WTC11 (cell line): ENCODE measurements around the gene KCNJ4. TPM values are rescaled to one million over a fixed set of nuclear protein-coding genes. Genes with fewer than 3 reads are reported as not detected.

Experiments
- ATAC-seq: fragments of 200-7000 bp; cut with Tn5 transposase; 2 replicates; pipeline ENCODE4 v1.10.0; 2021; ENCODE audit warnings: mild to moderate bottlenecking, moderate library complexity
- CTCF ChIA-PET: fragments of 300-600 bp; sonication (Branson Sonifier 250); formaldehyde crosslinking; loops from one replicate; lab custom pipeline; 2021; ENCODE audit warnings: antibody characterized with exemption; lab: Charles Lee
- POLR2A ChIA-PET: fragments of 350-600 bp; sonication (Branson Sonifier 250); formaldehyde crosslinking; loops from one replicate; lab custom pipeline; 2021; ENCODE audit warnings: antibody characterized with exemption; lab: Charles Lee
- DNase-seq: peaks from one replicate; pipeline ENCODE4 v3.0.0; 2021; ENCODE audit warnings: low spot score
- H3K27ac Mint-ChIP-seq: 2 replicates; pipeline ENCODE4 v1.8.0; 2021; ENCODE audit warnings: mixed read lengths
- H3K27me3 Mint-ChIP-seq: 2 replicates; pipeline ENCODE4 v1.8.0; 2021; ENCODE audit warnings: low read depth, mild to moderate bottlenecking, moderate library complexity, mixed read lengths
- H3K36me3 Mint-ChIP-seq: 2 replicates; pipeline ENCODE4 v1.8.0; 2021; ENCODE audit warnings: mixed read lengths
- H3K4me1 Mint-ChIP-seq: 2 replicates; pipeline ENCODE4 v1.8.0; 2022; ENCODE audit warnings: mixed read lengths
- H3K4me3 Mint-ChIP-seq: 2 replicates; pipeline ENCODE4 v1.8.0; 2021; ENCODE audit warnings: mild to moderate bottlenecking, moderate library complexity, mixed read lengths
- H3K9me3 Mint-ChIP-seq: 2 replicates; pipeline ENCODE4 v1.8.0; 2021; ENCODE audit warnings: mixed read lengths
- AR ChIP-seq: fragments of 250-450 bp; sonication (Bioruptor Pico); IDR thresholded peaks from 2 replicates; pipeline ENCODE4 v1.9.0; 2021; ENCODE audit warnings: mild to moderate bottlenecking
- EMX1 ChIP-seq: fragments of 250-450 bp; sonication (Bioruptor Pico); IDR thresholded peaks from 2 replicates; pipeline ENCODE4 v1.8.0; 2021; ENCODE audit warnings: mild to moderate bottlenecking
- KAT7 ChIP-seq: sonication (generic); formaldehyde crosslinking; IDR thresholded peaks from 2 replicates; pipeline ENCODE4 v1.8.1; 2023; ENCODE audit warnings: missing genetic modification reagents, mild to moderate bottlenecking, borderline replicate concordance
- NFATC4 ChIP-seq: fragments of 250-450 bp; sonication (Bioruptor Pico); IDR thresholded peaks from 2 replicates; pipeline ENCODE4 v1.9.0; 2021; ENCODE audit warnings: mild to moderate bottlenecking
- PRRX2 ChIP-seq: fragments of 250-450 bp; sonication (Bioruptor Pico); IDR thresholded peaks from 2 replicates; pipeline ENCODE4 v1.8.0; 2021; ENCODE audit warnings: mild to moderate bottlenecking
- TEAD4 ChIP-seq: sonication (generic); formaldehyde crosslinking; IDR thresholded peaks from 2 replicates; pipeline ENCODE4 v1.8.0; 2022; ENCODE audit warnings: mild to moderate bottlenecking, missing genetic modification reagents
- ZNF396 ChIP-seq: fragments of 250-450 bp; sonication (Bioruptor Pico); IDR thresholded peaks from 2 replicates; pipeline ENCODE4 v1.8.0; 2021; ENCODE audit warnings: mild to moderate bottlenecking, moderate library complexity, borderline replicate concordance
- total RNA-seq: library from RNA; stranded (reverse); gene quantifications from 3 replicates; pipeline ENCODE4 v1.2.3, GENCODE V29; 2021
- TF ChIP-seq, protein P1 (sequence below): fragments of 250-450 bp; sonication (Bioruptor Pico); IDR thresholded peaks from 2 replicates; pipeline ENCODE4 v1.9.0; 2021; ENCODE audit warnings: mild to moderate bottlenecking, borderline replicate concordance

KCNJ4 gene
- total RNA-seq, 1 experiment from 2014 or later = 3.1 TPM

GRCh38 chr22:38482662-38483308 is 27.8 kb upstream of the KCNJ4 start (continued):
- peak; percentile 87 for TF ChIP-seq AR (CRISPR knock-in tag)
- 0 out of 2 replicates have a peak, but pooled peaks have one; percentile 71 for TF ChIP-seq PRRX2 (CRISPR knock-in tag)
- TF ChIP-seq EMX1 (CRISPR knock-in tag) = 0 out of 2 replicates have a peak, but pooled peaks have one; percentile 70
- peak; percentile 82 for TF ChIP-seq NFATC4 (CRISPR knock-in tag)
- no peak for TF ChIP-seq KAT7 (CRISPR knock-in tag)

GRCh38 chr22:38481871-38482332 is 26.9 kb upstream of the KCNJ4 start:
- peak overlapping the region; percentile 50; the same call in 1 of the 2 replicates for H3K27ac Mint-ChIP-seq
- TF ChIP-seq EMX1 (CRISPR knock-in tag) (peak; percentile 81), AR (CRISPR knock-in tag) (peak; percentile 49; the same call in 1 of the 2 replicates), TEAD4 (CRISPR knock-in tag) (no peak)
- DNase-seq (no peak), ATAC-seq (peak; percentile 15; the same call in 1 of the 2 replicates)
- no peaks in the 10 kb centered on the region for H3K9me3 Mint-ChIP-seq
- peaks cover 56% of the 10 kb centered on the region for H3K36me3 Mint-ChIP-seq
- CTCF ChIA-PET = no interaction called here
- H3K27me3 Mint-ChIP-seq = no peaks in the 10 kb centered on the region
- 0 out of 2 replicates have a peak, but pooled peaks cover 4% of the 10 kb centered on the region for H3K4me1 Mint-ChIP-seq
- H3K4me3 Mint-ChIP-seq = no peak overlapping the region
- POLR2A ChIA-PET = interaction anchor here (0.6 to 1.7 kb wide), 2 partner anchors 8 to 17 kb away, joined by 3 to 6 read pairs; no protein-coding TSS in a partner anchor

DNA sequence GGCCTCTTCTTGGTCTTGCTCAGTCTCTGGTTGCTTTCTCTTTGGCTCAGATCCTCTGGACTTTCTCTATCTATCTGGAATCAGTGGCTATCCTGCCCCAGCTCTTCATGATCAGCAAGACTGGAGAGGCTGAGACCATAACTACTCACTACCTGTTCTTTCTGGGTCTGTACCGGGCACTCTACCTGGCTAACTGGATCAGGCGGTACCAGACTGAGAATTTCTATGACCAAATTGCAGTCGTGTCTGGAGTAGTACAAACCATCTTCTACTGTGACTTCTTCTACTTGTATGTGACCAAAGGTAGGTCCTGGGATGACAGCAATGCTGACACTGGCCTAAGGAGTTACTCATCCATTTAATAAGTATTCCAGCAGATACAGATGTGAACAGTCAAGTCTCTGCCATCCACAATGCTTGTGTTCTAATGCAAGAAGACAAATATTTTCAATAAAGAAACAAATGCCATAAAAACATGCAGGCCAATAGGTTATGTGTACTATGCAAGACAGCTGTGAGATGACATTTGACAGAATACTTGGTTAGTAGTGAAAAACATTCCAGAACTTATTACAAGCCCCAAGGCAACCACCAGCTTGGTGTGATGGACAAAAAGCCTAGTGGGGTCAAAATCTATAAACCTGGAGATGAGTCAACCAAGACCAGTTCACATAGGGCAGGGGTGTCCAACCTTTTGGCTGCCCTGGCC is 26.3 kb upstream of the KCNJ4 start:
- TF ChIP-seq ZNF396 (CRISPR knock-in tag) = no peak
- TF ChIP-seq, protein P1, sequence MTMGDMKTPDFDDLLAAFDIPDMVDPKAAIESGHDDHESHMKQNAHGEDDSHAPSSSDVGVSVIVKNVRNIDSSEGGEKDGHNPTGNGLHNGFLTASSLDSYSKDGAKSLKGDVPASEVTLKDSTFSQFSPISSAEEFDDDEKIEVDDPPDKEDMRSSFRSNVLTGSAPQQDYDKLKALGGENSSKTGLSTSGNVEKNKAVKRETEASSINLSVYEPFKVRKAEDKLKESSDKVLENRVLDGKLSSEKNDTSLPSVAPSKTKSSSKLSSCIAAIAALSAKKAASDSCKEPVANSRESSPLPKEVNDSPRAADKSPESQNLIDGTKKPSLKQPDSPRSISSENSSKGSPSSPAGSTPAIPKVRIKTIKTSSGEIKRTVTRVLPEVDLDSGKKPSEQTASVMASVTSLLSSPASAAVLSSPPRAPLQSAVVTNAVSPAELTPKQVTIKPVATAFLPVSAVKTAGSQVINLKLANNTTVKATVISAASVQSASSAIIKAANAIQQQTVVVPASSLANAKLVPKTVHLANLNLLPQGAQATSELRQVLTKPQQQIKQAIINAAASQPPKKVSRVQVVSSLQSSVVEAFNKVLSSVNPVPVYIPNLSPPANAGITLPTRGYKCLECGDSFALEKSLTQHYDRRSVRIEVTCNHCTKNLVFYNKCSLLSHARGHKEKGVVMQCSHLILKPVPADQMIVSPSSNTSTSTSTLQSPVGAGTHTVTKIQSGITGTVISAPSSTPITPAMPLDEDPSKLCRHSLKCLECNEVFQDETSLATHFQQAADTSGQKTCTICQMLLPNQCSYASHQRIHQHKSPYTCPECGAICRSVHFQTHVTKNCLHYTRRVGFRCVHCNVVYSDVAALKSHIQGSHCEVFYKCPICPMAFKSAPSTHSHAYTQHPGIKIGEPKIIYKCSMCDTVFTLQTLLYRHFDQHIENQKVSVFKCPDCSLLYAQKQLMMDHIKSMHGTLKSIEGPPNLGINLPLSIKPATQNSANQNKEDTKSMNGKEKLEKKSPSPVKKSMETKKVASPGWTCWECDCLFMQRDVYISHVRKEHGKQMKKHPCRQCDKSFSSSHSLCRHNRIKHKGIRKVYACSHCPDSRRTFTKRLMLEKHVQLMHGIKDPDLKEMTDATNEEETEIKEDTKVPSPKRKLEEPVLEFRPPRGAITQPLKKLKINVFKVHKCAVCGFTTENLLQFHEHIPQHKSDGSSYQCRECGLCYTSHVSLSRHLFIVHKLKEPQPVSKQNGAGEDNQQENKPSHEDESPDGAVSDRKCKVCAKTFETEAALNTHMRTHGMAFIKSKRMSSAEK (CRISPR knock-in tag) = peak; percentile 78; the same call in 1 of the 2 replicates
- H3K4me1 Mint-ChIP-seq = 0 out of 2 replicates have a peak, but pooled peaks cover 4% of the 10 kb centered on the region
- no peaks in the 10 kb centered on the region for H3K27me3 Mint-ChIP-seq
- no peak overlapping the region for H3K4me3 Mint-ChIP-seq
- H3K36me3 Mint-ChIP-seq = peaks cover 50% of the 10 kb centered on the region
- H3K9me3 Mint-ChIP-seq = no peaks in the 10 kb centered on the region
- ATAC-seq (no peak), DNase-seq (no peak)
- H3K27ac Mint-ChIP-seq = peak overlapping the region; percentile 71
- CTCF ChIA-PET = interaction anchor here (1.1 kb wide), 1 partner anchor 46 kb away, joined by 4 read pairs; no protein-coding TSS in a partner anchor
- POLR2A ChIA-PET = interaction anchor here (0.6 to 1.7 kb wide), 5 partner anchors 9 to 65 kb away, joined by 3 to 6 read pairs (median 3); no protein-coding TSS in a partner anchor
